Thyroid gland (tissue), 4 donors: ENCODE data around the gene ABCC6. TPM values are rescaled to one million over a fixed set of nuclear protein-coding genes. Genes with fewer than 3 reads are reported as not detected.

Experiments
- DNase-seq, 2 donors: peaks; one replicate each; pipeline ENCODE4 v3.0.0-alpha.2; 2019
- H3K27ac ChIP-seq, 3 donors: fragments of 200-600 bp; sonication (generic); 1 replicate in 2 of 3; 2 replicates in 1 of 3; pipeline ENCODE4 v1.5.1; 2016 to 2019; ENCODE audit warnings: mild to moderate bottlenecking in 1 of 3, moderate library complexity in 1 of 3
- H3K27me3 ChIP-seq: fragments of 200-600 bp; sonication (generic); one replicate; pipeline ENCODE4 v1.5.1; 2019
- H3K36me3 ChIP-seq, 2 donors: fragments of 200-600 bp; sonication (generic); one replicate each; pipeline ENCODE4 v1.5.1; 2016 to 2019
- H3K4me1 ChIP-seq, 2 donors: fragments of 200-600 bp; sonication (generic); one replicate each; pipeline ENCODE4 v1.5.1; 2017 to 2019
- H3K4me3 ChIP-seq, 3 donors: fragments of 200-600 bp; sonication (generic); replicated peaks in 1 of 3; 1 replicate in 2 of 3; 2 replicates in 1 of 3; pipeline ENCODE4 v1.5.1; 2016; ENCODE audit warnings: mild to moderate bottlenecking in 1 of 3
- H3K9me3 ChIP-seq: fragments of 200-600 bp; sonication (generic); one replicate; pipeline ENCODE4 v1.5.1; 2017
- POLR2A ChIP-seq, 2 donors: fragments of 450-650 bp; IDR thresholded peaks; one replicate each; pipeline ENCODE4 v1.6.1; 2017; ENCODE audit warnings: antibody characterized with exemption in 2 of 2, mild to moderate bottlenecking in 2 of 2, moderate library complexity in 1 of 2
- WGBS, 2 donors: methylation state at CpG; one replicate each; pipeline ENCODE4 v1.1.5; 2017; 5-methylcytosine and 5-hydroxymethylcytosine counted together
- intact Hi-C: fragments of 100-400 bp; cut with DNase I; formaldehyde crosslinking; loops from one replicate; pipeline ENCODE4 v1.15.1; 2023
- total RNA-seq, 4 donors: library from RNA; depleted of rRNA; stranded (reverse); fragments of >200 nt; gene quantifications; one replicate each; pipeline ENCODE4 v1.2.3, GENCODE V29; 2016
- TF ChIP-seq, protein P1 (sequence below), 6 experiments: fragments of 200-600 bp in 3 of 6; fragments of 450-650 bp in 3 of 6; sonication (generic) in 3 of 6; IDR thresholded peaks; one replicate each; pipeline ENCODE4 v1.5.1; 2016 to 2019; ENCODE audit warnings: antibody characterized with exemption in 6 of 6, mild to moderate bottlenecking in 2 of 6, inconsistent platforms in 1 of 6, moderate library complexity in 1 of 6

The ABCC6 gene
- total RNA-seq, 4 donors from 2014 or later: 4.8 to 17.7 (median 12.3) TPM

GRCh38 chr16:16190546-16190945, 32.7 kb downstream of the ABCC6 start:
- H3K27me3 ChIP-seq: no peaks in the 10 kb centered on the region
- no peaks in the 10 kb centered on the region for H3K36me3 ChIP-seq
- no peak overlapping the region for H3K4me3 ChIP-seq
- H3K9me3 ChIP-seq: no peaks in the 10 kb centered on the region
- 85 to 94% methylated on average over 5 of the region's 5 CpGs for WGBS, 2 donors
- intact Hi-C loops: loop anchor here (10.0 kb wide), 1 partner anchor 426 kb away; no protein-coding TSS in a partner anchor
- no peak for DNase-seq
- TF ChIP-seq, protein P1, sequence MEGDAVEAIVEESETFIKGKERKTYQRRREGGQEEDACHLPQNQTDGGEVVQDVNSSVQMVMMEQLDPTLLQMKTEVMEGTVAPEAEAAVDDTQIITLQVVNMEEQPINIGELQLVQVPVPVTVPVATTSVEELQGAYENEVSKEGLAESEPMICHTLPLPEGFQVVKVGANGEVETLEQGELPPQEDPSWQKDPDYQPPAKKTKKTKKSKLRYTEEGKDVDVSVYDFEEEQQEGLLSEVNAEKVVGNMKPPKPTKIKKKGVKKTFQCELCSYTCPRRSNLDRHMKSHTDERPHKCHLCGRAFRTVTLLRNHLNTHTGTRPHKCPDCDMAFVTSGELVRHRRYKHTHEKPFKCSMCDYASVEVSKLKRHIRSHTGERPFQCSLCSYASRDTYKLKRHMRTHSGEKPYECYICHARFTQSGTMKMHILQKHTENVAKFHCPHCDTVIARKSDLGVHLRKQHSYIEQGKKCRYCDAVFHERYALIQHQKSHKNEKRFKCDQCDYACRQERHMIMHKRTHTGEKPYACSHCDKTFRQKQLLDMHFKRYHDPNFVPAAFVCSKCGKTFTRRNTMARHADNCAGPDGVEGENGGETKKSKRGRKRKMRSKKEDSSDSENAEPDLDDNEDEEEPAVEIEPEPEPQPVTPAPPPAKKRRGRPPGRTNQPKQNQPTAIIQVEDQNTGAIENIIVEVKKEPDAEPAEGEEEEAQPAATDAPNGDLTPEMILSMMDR (IDR thresholded peaks at IDR 0.05): no peak
- TF ChIP-seq POLR2A (IDR thresholded peaks at IDR 0.05): no peak
- H3K27ac ChIP-seq: no peak overlapping the region
- no peaks in the 10 kb centered on the region for H3K4me1 ChIP-seq

DNA sequence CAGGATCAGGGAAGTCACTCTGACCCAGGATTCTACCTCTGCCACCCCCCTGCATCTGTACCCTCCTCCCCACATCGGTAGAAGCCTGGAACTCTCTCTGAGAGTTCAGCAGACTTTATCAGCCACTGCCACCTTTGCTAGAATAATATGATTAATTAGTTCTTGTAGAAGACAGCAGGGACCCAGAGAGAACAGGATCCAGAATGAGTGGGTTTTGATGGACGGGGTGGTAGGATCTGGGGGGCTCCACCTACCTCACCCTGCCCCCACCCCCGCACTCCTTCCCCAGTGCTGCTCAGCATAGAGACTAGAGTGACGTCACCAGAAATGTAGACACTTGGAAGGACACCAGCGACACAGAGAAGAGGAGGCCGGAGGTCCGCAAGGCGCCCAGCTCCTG, 33.5 kb downstream of the ABCC6 start:
- no peak for DNase-seq
- TF ChIP-seq, protein P1 (IDR thresholded peaks at IDR 0.05): no peak
- TF ChIP-seq POLR2A (IDR thresholded peaks at IDR 0.05): no peak
- H3K9me3 ChIP-seq: no peaks in the 10 kb centered on the region
- WGBS, 2 donors: 89 to 91% methylated on average over 8 of the region's 8 CpGs
- no peaks in the 10 kb centered on the region for H3K4me1 ChIP-seq
- no peak overlapping the region for H3K27ac ChIP-seq
- no peaks in the 10 kb centered on the region for H3K36me3 ChIP-seq
- no peaks in the 10 kb centered on the region for H3K27me3 ChIP-seq
- H3K4me3 ChIP-seq: no peak overlapping the region
- intact Hi-C loops: loop anchor here (10.0 kb wide), 1 partner anchor 425 kb away; no protein-coding TSS in a partner anchor

- Histone ChIP-seq H3K9me3 (no peaks in the 10 kb centered on the region), H3K4me1 (no peaks in the 10 kb centered on the region), H3K27ac (no peak overlapping the region), H3K27me3 (no peaks in the 10 kb centered on the region), H3K4me3 (no peak overlapping the region), H3K36me3 (no peaks in the 10 kb centered on the region)
- 85 to 87% methylated on average over 13 of the region's 13 CpGs for WGBS, 2 donors
- TF ChIP-seq, protein P1 (IDR thresholded peaks at IDR 0.05): no peak
- no peak for TF ChIP-seq POLR2A (IDR thresholded peaks at IDR 0.05)
- intact Hi-C loops: no loop called here
- DNase-seq: no peak
Measured at GRCh38 chr16:16188827-16189226, 34.5 kb downstream of the ABCC6 start.

DNA sequence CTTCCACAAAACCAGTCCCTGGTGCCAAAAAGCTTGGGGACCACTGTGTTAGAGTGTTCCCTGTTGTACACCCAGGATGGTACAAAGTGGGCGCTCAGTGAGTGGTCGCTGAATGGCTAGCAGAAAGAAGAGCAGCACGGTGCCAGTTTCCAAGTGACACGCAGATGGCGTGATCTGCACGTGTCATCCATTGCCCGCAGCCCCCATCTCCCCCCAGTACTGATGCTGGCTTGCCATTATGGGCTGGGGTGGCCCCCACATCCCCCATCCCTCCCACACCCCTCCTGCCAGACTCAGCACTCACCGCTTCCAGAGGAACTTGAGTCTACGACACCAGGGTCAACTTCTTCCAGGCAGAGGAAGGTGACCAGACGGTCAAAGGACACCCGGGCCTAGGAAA, 36.5 kb downstream of the ABCC6 start:
- no peaks in the 10 kb centered on the region for H3K9me3 ChIP-seq
- no peak overlapping the region for H3K27ac ChIP-seq
- no peak for DNase-seq
- 91 to 96% methylated on average over 11 of the region's 11 CpGs for WGBS, 2 donors
- no peak overlapping the region for H3K4me3 ChIP-seq
- H3K36me3 ChIP-seq: no peaks in the 10 kb centered on the region
- H3K4me1 ChIP-seq: no peaks in the 10 kb centered on the region
- TF ChIP-seq, protein P1 (IDR thresholded peaks at IDR 0.05): no peak
- TF ChIP-seq POLR2A (IDR thresholded peaks at IDR 0.05): no peak
- intact Hi-C loops: no loop called here
- no peaks in the 10 kb centered on the region for H3K27me3 ChIP-seq

DNA sequence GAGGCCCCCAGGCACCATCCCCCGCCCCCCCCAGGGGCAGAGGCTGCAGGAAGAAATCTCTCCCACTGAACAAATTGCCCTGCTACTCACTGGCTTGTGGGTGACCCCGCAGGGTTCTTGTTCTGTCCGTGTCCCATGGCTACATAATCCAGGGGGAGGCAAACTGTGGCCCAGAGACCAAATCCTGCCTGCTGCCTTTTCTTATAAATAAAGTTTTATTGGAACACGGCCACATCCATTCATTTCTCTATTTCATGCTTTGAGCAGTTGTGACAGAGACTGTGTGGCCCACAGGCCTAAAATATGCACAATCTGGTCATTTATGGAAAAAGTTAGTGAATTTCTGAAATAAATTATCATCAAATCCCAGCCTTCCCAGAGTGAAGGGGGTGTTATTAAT, 38.2 kb downstream of the ABCC6 start:
- Histone ChIP-seq H3K27me3 (no peaks in the 10 kb centered on the region), H3K36me3 (no peaks in the 10 kb centered on the region), H3K9me3 (no peaks in the 10 kb centered on the region), H3K4me3 (no peak overlapping the region), H3K27ac (no peak overlapping the region), H3K4me1 (no peaks in the 10 kb centered on the region)
- WGBS, 2 donors: 69 to 83% methylated on average over 2 to 4 of the region's 4 CpGs
- intact Hi-C loops: no loop called here
- no peak for DNase-seq
- no peak for TF ChIP-seq POLR2A (IDR thresholded peaks at IDR 0.05)
- TF ChIP-seq, protein P1 (IDR thresholded peaks at IDR 0.05): no peak
